ENCODE measurements around the gene TMEM132D. TPM values are rescaled to one million over a fixed set of nuclear protein-coding genes. Genes with fewer than 3 reads are reported as not detected.
A peak's percentile ranks its signal among the peaks of the same experiment; 100 is the strongest.

Gene TMEM132D
- total RNA-seq (under 1 TPM; 0.09 to 0.20 TPM), polyA plus RNA-seq (under 1 TPM; 0.06 to 0.17 TPM)
- long read RNA-seq, donor 1 = 0 reads
- long read RNA-seq, donor 2 = 0 reads
- long read RNA-seq, donor 3 = 0 reads
- long read RNA-seq, donor 4 = 0 reads
- long read RNA-seq, donor 5 = 0 reads

- H3K4me1 ChIP-seq (ENCODE audit: control insufficient read depth in 5 of 5, insufficient read depth in 5 of 5, low read length in 5 of 5) = no peaks in the 10 kb centered on the region
- peaks cover 0 to 11% (median 0%) of the 10 kb centered on the region in 4 donors for H3K9me3 ChIP-seq (ENCODE audit: control insufficient read depth in 4 of 4, insufficient read depth in 3 of 4, low read length in 3 of 4)
- H3K4me3 ChIP-seq = no peak within 1 kb of the TSS
- no peak within 1 kb of the TSS for H3K27ac ChIP-seq (ENCODE audit: low read depth in 1 of 2, low read length in 1 of 2)
- no peak for TF ChIP-seq CTCF (IDR thresholded peaks at IDR 0.05; ENCODE audit: control extremely low read depth, extremely low read depth)
- H3K36me3 ChIP-seq (ENCODE audit: control insufficient read depth in 4 of 4, insufficient read depth in 4 of 4, low read length in 4 of 4) = no peaks in the 10 kb centered on the region
- peak in 1 of 3 donors; percentile 2 for DNase-seq
- peaks cover 17 to 67% (median 42%) of the 10 kb centered on the region in 3 donors for H3K27me3 ChIP-seq (ENCODE audit: control insufficient read depth in 3 of 3, insufficient read depth in 3 of 3, low read length in 2 of 3)
- no peak for ATAC-seq (ENCODE audit: insufficient read depth, low FRiP score)
- 4 to 5% methylated on average over 55 to 77 of the region's 77 CpGs for WGBS, 2 donors
- H3K9ac ChIP-seq (ENCODE audit: insufficient read depth in 1 of 2, low read length in 2 of 2) = no peak within 1 kb of the TSS
Measured at GRCh38 chr12:129903956-129904829, at the start of gene TMEM132D. Gene TMEM132D, minus strand, starts transcription at chr12:129904025.

- WGBS, 2 donors = 85 to 86% methylated on average over 16 of the region's 16 CpGs
- Histone ChIP-seq H3K4me1 (ENCODE audit: control insufficient read depth in 5 of 5, insufficient read depth in 5 of 5, low read length in 5 of 5) (no peaks in the 10 kb centered on the region), H3K9me3 (ENCODE audit: control insufficient read depth in 4 of 4, insufficient read depth in 3 of 4, low read length in 3 of 4) (peaks cover 0 to 4% (median 0%) of the 10 kb centered on the region in 4 donors), H3K27ac (ENCODE audit: low read depth in 1 of 2, low read length in 1 of 2) (no peak overlapping the region), H3K36me3 (ENCODE audit: control insufficient read depth in 4 of 4, insufficient read depth in 4 of 4, low read length in 4 of 4) (no peaks in the 10 kb centered on the region), H3K9ac (ENCODE audit: insufficient read depth in 1 of 2, low read length in 2 of 2) (no peak overlapping the region), H3K4me3 (no peak overlapping the region), H3K27me3 (ENCODE audit: control insufficient read depth in 3 of 3, insufficient read depth in 3 of 3, low read length in 2 of 3) (no peaks in the 10 kb centered on the region)
- TF ChIP-seq CTCF (IDR thresholded peaks at IDR 0.05; ENCODE audit: control extremely low read depth, extremely low read depth) = no peak
- ATAC-seq (ENCODE audit: insufficient read depth, low FRiP score) = no peak
- no peak for DNase-seq
Measured at GRCh38 chr12:129949651-129950050, 45.8 kb upstream of the TMEM132D start.

GRCh38 chr12:129941618-129942017 is 37.8 kb upstream of the TMEM132D start:
- Histone ChIP-seq H3K4me1 (ENCODE audit: control insufficient read depth in 5 of 5, insufficient read depth in 5 of 5, low read length in 5 of 5) (no peaks in the 10 kb centered on the region), H3K36me3 (ENCODE audit: control insufficient read depth in 4 of 4, insufficient read depth in 4 of 4, low read length in 4 of 4) (no peaks in the 10 kb centered on the region), H3K27me3 (ENCODE audit: control insufficient read depth in 3 of 3, insufficient read depth in 3 of 3, low read length in 2 of 3) (no peaks in the 10 kb centered on the region), H3K27ac (ENCODE audit: low read depth in 1 of 2, low read length in 1 of 2) (no peak overlapping the region), H3K9ac (ENCODE audit: insufficient read depth in 1 of 2, low read length in 2 of 2) (no peak overlapping the region), H3K9me3 (ENCODE audit: control insufficient read depth in 4 of 4, insufficient read depth in 3 of 4, low read length in 3 of 4) (peaks cover 0 to 4% (median 0%) of the 10 kb centered on the region in 4 donors), H3K4me3 (no peak overlapping the region)
- peak; percentile 11 for ATAC-seq (ENCODE audit: insufficient read depth, low FRiP score)
- 49 to 61% methylated on average over 9 of the region's 9 CpGs for WGBS, 2 donors
- no peak for TF ChIP-seq CTCF (IDR thresholded peaks at IDR 0.05; ENCODE audit: control extremely low read depth, extremely low read depth)
- no peak for DNase-seq
